ENCODE data around the gene LGALS7B.

The LGALS7B gene

DNA sequence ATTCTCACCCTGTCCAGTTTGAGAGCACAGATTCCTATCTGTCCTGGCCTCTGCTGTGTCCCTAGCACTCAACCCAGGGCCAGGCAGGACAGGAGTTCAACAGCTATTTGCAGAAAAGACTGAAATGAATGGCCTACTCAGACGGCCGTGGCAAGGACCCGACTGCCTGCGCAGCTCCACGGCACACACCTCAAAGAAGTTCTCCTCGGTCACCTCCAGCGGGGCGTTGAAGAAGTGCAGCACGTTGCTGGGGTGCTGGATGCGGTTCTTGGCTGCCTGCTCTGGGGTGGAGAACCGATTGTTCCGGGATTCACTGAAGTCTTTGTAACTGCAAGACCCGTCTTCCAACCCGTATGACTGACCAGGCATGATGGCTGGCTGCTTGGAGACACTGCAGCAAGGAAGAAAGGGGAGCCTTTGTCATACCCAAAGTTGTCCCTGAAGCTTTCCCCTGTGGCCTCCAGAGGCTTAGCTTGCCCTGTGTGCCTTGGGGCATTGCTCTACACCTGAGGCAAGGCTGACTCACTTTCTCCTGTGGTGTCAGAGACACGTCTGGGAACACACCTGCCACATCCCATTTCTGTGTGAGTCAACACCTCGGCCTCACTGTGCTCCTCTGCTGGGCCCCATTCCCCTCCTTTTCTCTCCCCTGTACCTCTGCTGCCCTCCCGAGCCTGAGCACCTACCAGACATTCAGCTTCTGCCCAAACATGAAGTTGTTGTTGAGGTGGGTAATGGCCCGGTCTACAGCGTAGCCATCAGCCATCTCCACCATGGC, 49.4 kb downstream of the LGALS7B start:
- TF ChIP-seq, protein P1, sequence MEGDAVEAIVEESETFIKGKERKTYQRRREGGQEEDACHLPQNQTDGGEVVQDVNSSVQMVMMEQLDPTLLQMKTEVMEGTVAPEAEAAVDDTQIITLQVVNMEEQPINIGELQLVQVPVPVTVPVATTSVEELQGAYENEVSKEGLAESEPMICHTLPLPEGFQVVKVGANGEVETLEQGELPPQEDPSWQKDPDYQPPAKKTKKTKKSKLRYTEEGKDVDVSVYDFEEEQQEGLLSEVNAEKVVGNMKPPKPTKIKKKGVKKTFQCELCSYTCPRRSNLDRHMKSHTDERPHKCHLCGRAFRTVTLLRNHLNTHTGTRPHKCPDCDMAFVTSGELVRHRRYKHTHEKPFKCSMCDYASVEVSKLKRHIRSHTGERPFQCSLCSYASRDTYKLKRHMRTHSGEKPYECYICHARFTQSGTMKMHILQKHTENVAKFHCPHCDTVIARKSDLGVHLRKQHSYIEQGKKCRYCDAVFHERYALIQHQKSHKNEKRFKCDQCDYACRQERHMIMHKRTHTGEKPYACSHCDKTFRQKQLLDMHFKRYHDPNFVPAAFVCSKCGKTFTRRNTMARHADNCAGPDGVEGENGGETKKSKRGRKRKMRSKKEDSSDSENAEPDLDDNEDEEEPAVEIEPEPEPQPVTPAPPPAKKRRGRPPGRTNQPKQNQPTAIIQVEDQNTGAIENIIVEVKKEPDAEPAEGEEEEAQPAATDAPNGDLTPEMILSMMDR (IDR thresholded peaks at IDR 0.05; ENCODE audit: low read depth, low read length) = no peak
- H3K4me3 ChIP-seq (ENCODE audit: low read depth, low read length) = no peak overlapping the region
- DNase-seq (ENCODE audit: low read depth, low spot score) = no peak
- in situ Hi-C loops (cut with HindIII; ENCODE audit: low sequenced_read_pairs) = no loop called here

DNA sequence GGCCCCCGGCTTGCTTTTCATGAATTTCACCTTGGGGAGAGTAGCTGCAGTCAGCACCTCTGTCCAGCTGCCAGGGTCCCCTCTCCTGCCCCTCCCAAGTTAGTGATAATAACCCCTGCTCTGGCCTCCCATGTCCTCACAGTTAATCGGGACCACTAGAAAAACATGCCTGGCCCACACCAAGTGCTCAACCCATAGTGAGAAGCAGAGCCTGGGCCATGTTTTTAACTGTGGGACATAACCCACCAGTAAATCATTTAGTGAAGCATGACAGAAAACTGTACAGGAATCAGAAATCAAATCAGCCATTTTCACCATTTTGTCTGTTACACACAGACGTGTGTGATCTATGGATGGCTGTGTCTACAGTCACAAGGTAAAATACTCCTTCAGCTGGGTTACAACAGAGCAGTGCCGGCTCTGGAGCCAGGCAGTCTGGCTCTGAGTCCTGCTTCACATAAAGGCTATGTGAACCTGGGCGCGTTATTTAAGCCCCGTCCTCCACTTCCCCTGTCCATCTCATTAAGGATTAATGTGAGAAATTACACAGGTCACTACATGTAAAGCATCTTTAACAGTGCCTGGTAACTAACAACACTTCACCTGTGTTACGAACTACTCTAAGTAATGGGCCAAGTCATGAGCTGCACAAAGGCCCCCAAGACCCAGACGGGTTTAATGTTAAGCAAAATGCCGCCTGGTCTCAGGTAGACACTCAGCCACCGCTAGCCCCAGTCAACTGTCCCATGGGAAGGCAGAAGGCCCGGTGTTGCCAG, 50.2 kb downstream of the LGALS7B start:
- no peak overlapping the region for H3K4me3 ChIP-seq (ENCODE audit: low read depth, low read length)
- TF ChIP-seq, protein P1 (IDR thresholded peaks at IDR 0.05; ENCODE audit: low read depth, low read length) = no peak
- in situ Hi-C loops (cut with HindIII; ENCODE audit: low sequenced_read_pairs) = no loop called here
- no peak for DNase-seq (ENCODE audit: low read depth, low spot score)

DNA sequence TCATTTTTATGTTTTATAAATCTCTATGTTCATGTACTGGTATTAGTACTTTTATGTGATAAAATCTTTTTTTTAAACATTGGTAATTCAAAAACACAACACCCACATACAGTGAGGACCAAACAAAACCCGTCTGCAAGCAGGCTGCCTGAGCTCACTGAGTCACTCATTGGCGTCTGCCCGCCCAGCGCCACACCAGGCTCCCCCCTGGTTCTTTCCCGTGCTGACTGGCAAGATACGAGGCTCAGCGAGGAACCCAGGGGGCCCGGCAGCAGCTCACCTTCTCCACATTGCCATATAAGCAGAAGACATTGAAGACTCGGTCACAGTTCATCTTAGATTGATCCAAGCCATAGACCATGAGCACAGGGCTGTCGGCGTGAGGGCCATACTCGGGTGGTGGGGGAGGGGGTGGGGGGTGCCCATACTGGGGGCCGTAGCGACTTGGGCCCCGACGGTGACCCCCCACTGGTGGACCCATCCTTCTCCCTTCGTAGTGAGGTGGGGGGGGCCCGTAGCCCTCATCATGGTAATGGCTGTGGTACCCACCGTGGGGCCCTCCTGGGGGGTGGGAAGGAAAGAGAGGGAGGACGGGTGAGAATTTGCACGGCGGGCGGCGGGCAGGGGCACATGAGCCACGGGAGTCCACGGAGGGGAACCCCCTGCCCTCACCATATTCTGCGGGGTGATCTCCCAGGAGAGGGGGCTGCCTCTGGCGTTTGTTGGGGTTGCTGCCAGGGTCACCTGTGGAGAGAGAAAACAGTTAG, 51.0 kb downstream of the LGALS7B start:
- in situ Hi-C loops (cut with HindIII; ENCODE audit: low sequenced_read_pairs) = no loop called here
- TF ChIP-seq, protein P1 (IDR thresholded peaks at IDR 0.05; ENCODE audit: low read depth, low read length) = no peak
- DNase-seq (ENCODE audit: low read depth, low spot score) = no peak
- H3K4me3 ChIP-seq (ENCODE audit: low read depth, low read length) = no peak overlapping the region

DNA sequence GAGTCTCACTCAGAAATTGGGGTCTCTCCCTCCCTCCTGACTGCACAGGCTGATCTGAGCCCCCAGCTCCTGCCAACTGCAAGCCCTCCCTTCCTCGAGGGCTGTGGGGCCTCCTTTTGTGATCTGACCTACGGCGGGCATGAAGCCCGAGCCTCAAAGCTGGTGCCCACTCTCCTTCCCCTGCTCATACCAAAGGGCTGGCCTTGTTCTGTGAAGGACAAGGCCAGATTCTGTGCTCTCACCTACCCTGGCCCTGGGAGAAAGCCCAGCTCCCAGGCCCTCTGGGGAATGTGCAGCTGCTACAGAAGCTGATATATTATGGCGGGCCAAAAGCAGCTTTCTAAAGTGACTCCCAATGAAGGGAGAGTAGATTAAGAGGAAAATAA, 51.6 kb downstream of the LGALS7B start:
- no peak for DNase-seq (ENCODE audit: low read depth, low spot score)
- TF ChIP-seq, protein P1 (IDR thresholded peaks at IDR 0.05; ENCODE audit: low read depth, low read length) = no peak
- H3K4me3 ChIP-seq (ENCODE audit: low read depth, low read length) = no peak overlapping the region
- in situ Hi-C loops (cut with HindIII; ENCODE audit: low sequenced_read_pairs) = no loop called here
